HG03432 (cell line): ENCODE results near the gene ZNF496.
"Not testable (repeated sequence)": the region's sequence is repeated elsewhere in the genome, so short reads cannot be mapped to it uniquely, and the experiment has no call there.

ENCODE experiments used
- ATAC-seq: cut with Tn5 transposase; IDR thresholded peaks from one replicate; pipeline ENCODE4 v1.9.1; 2021; ENCODE audit warnings: mild to moderate bottlenecking, moderate library complexity; ENCODE audit not compliant: unreplicated experiment

ZNF496 gene

GRCh38 chr1:247360116-247360898 lies 28.6 kb upstream of the ZNF496 start:
- ATAC-seq = no peak

- no peak for ATAC-seq
Observed at GRCh38 chr1:247359559-247359958, 27.9 kb upstream of the ZNF496 start.

DNA sequence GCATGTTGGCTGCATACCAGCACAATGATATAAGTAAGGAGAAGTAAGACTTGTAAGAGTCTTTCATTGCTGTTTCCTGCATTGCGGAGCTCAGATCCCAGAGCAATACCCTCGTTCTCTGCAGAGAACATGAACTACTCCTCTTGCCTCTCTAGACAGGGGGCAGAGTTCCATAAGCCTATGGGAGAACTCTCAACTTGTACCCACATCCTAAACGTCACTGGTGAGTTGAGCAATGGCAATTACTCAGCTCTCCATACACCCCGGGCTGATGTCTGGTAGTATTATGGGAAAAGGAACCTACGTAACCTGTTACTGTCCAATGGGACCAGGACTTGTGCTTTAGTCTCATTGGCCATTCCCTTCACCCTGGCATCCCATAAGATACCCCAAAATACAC lies 27.3 kb upstream of the ZNF496 start:
- ATAC-seq = no peak

DNA sequence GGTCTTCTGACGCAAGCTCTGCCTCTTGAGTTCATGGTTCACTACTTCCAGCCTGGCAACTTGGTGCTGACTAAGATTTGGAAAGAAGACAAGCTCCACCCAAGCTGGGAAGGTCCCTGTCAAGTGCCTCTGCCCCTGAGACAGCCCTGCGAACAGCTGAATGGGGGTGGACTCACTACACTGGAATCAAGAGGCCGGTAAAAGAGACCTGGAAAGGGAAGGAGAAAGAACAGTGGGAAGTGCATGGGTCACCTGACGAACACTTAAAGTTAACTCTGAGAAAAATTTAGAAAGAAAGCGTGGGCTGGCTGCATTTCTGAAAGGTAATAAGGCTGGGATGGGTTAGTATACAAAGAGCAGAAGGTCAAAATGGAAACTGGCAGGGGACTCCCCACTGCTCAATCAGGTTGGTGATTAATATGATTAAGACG lies 26.1 kb upstream of the ZNF496 start:
- peak; percentile 95 for ATAC-seq

- ATAC-seq = no peak
Observed at GRCh38 chr1:247357052-247357780, 25.5 kb upstream of the ZNF496 start.

- not testable (repeated sequence) for ATAC-seq
Observed at GRCh38 chr1:247355160-247355559, 23.5 kb upstream of the ZNF496 start.

DNA sequence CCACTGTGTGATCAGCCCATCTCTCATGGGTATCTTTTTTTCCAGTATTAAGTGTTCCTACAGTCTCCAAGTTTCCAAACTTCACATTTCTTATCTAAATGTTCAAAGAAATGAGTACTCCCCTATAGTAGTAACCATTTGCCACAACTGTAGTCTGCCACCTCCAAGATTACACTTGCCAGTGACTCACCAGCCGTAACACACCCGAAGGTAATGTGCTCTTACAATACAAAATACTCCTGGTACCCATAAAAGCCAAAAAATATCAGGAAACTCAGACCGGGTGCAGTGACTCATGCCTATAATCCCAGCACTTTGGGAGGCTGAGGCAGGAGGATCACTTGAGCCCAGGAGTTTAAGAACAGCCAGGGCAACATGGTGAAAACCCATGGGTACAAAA lies 20.5 kb upstream of the ZNF496 start:
- ATAC-seq = no peak

DNA sequence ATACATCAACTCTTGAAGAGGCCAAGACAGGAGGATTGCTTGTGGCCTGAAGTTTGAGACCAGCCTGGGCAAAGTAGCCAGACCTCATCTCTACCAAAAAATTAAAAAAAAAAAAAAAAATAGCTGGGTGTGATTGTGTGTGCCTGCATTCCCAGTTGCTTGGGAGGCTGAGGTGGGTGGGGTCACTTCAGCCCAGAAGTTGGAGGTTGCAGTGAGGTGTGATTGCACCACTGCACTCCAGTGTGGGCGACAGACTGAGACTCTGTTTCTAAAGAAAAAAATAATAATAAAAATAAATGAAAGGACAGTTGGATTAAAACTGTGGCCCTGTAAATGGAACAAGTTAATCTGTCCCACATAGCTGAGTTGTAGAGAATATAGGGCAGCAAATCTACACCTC lies 18.9 kb upstream of the ZNF496 start:
- ATAC-seq = no peak

DNA sequence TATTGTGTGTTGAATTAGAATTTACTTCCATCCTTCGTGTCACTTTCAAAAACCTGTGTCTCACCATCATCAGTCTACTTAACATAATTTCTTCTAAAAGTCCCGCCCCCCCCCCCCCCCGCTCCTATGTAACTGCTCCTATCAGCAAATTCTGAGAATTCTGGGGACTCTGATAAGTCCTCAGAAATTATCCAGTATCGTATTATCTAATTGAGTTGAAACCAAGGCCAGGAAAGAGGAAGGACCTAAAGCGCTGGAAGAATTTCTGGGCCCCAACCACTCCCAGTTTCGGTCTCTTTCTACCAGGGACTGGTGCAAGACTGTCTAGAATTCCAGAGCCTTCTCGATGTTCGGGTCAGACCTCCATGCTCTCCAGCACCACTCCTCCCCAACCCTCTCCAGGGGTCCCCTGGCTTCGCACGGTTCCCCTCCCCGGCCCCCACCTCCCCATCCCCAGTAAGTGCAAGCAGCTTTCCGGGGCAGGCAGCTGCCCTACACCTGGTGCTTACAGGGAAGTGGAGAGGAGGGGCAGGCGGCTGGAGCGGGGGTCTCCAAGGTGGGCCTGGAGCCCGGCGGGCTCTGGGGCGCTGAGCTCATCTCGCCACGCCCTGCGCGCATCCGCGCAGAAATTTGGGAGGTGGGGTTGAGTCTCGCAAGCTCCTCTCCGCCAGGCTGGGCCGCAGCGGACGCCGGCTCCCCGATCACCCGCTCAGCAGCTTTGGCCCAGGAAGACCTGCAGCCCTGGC lies 16.0 kb upstream of the ZNF496 start:
- no peak for ATAC-seq

- ATAC-seq = no peak
Observed at GRCh38 chr1:247345881-247346280, 14.2 kb upstream of the ZNF496 start.

DNA sequence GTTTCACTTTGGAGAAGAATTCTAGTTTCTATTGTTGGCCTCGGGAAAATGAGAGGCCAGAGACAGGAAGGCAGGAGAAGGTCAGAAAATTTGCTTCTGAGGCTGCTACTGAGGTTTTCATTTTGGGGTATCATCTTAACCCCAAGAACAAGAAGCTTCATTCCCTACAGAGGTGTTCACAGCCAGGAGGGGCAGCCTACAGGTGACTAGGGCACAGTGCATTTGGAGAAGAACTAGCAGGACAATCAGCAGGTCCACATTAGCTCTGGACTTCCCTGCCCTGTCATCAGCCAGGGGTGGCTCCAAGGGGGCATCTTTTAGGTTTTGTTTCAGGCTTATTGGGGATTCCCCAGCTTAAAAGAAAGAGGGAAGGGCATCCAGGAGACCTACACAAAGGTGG lies 12.1 kb upstream of the ZNF496 start:
- ATAC-seq = no peak

DNA sequence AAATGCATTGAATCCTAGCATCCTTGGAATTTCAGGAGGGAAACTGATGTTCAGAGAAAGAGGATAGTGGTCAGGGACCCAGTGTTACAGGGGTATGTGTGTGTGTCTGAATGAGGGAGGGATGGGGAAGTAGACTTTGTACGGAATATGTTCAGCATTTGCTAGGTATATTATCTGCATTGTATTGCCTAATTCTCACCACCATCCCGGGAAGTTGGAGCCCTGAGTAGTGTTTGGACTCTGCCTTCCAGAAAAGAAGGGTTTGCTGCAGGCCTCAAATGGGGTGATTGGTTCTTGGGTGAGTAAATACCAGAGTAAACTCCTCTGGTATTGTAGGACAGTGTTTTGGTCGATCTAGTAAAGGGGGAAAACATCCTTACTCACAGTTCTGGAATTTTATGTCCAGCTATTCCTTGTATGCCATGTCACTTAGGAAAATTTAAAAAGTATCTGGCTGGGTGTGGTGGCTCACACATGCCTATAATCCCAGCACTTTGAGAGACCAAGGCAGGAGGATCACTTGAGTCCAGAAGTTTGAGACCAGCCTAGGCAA lies 7.1 kb upstream of the ZNF496 start:
- ATAC-seq = no peak

GRCh38 chr1:247337961-247338360 lies 6.3 kb upstream of the ZNF496 start:
- ATAC-seq = no peak

- ATAC-seq = no peak
Observed at GRCh38 chr1:247337250-247337746, 5.6 kb upstream of the ZNF496 start.

- ATAC-seq = no peak
Observed at GRCh38 chr1:247336390-247336789, 4.7 kb upstream of the ZNF496 start.

DNA sequence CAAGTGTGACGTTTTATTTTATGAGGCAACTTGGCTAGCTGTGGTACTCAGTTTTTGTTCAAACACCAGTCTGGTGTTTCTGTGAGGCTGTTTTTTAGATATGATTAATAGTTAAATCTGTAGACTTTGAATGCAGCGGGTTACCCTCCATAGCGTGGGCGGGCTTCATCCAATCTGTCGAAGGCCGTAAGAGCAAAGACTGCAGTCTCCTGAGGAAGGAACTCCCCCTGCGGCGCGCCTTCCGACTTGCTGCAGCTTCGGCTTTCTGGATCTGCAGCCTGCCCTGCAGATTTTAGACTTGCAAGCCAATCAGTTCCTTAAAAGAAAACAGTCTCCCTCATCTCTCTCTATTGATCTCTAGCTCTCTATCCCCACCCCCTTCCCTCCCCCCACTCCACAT lies 4.2 kb upstream of the ZNF496 start:
- ATAC-seq = no peak

- ATAC-seq = no peak
Observed at GRCh38 chr1:247334378-247335133, 2.9 kb upstream of the ZNF496 start.

GRCh38 chr1:247332623-247333361 lies 1.1 kb upstream of the ZNF496 start:
- no peak for ATAC-seq

DNA sequence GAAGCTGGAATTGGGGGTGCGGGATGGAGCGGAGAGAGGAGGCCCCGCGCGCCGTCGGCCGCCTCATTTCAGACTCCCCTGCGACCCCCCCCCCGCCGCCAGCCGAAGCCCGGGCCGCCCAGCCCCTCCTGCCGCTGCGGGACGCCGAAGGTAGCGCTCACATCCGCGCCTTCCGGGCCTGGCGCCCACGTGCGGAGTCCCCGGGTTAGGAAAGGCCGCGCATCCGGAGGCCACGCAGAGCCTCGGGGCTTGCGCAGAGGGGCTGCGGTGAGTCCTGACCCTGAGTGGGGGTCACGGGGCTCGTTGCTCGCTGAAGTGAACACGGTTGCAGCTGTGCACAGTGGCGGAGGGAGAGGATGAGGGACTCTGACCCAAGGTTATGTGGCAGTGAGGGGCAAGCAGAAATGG lies 552 bp upstream of the ZNF496 start:
- peak; percentile 51 for ATAC-seq

GRCh38 chr1:247331172-247331524 lies 519 bp downstream of the ZNF496 start:
- ATAC-seq = peak; percentile 69
